ENCODE measurements around the gene SERINC5. TPM values are rescaled to one million over a fixed set of nuclear protein-coding genes. Genes with fewer than 3 reads are reported as not detected.

The SERINC5 gene
- total RNA-seq, 3 donors from 2014 or later (not counting 1 experiment from before 2014, with no cell fraction given): 6.8 to 18.9 (median 14.5) TPM

GRCh38 chr5:80070338-80071056, 185.4 kb downstream of the SERINC5 start:
- DNase-seq: no peak
- no peaks in the 10 kb centered on the region for H3K36me3 Mint-ChIP-seq
- Histone ChIP-seq H3K4me3 (ENCODE audit: low read length) (no peak overlapping the region), H3K27ac (ENCODE audit: low read length) (no peak overlapping the region), H3K9me3 (ENCODE audit: control insufficient read depth, insufficient read depth, low read length) (no peaks in the 10 kb centered on the region), H3K27me3 (ENCODE audit: control insufficient read depth, insufficient read depth, low read length) (no peaks in the 10 kb centered on the region), H3K36me3 (ENCODE audit: control insufficient read depth, insufficient read depth, low read length) (no peaks in the 10 kb centered on the region), H3K4me1 (ENCODE audit: control insufficient read depth, insufficient read depth, low read length) (peaks cover 9% of the 10 kb centered on the region)
- WGBS (ENCODE audit: insufficient coverage): 57% methylated on average over 10 of the region's 10 CpGs
- TF ChIP-seq CTCF (IDR thresholded peaks at IDR 0.05): no peak
- intact Hi-C loops (cut with micrococcal nuclease): no loop called here
- no peaks in the 10 kb centered on the region for H3K9me3 Mint-ChIP-seq
- peaks cover 0 to 8% of the 10 kb centered on the region in 2 donors for H3K27me3 Mint-ChIP-seq (ENCODE audit: low read depth in 2 of 2)
- peaks cover 4 to 10% of the 10 kb centered on the region in 2 donors for H3K4me1 Mint-ChIP-seq
- ATAC-seq: peak in 1 of 3 donors; percentile 20
- no peak overlapping the region for H3K4me3 Mint-ChIP-seq
- H3K27ac Mint-ChIP-seq: no peak overlapping the region

GRCh38 chr5:80069918-80070318, 185.9 kb downstream of the SERINC5 start:
- no peaks in the 10 kb centered on the region for H3K36me3 Mint-ChIP-seq
- H3K27ac Mint-ChIP-seq: no peak overlapping the region
- no peak overlapping the region for H3K4me3 ChIP-seq (ENCODE audit: low read length)
- no peaks in the 10 kb centered on the region for H3K36me3 ChIP-seq (ENCODE audit: control insufficient read depth, insufficient read depth, low read length)
- no peaks in the 10 kb centered on the region for H3K27me3 ChIP-seq (ENCODE audit: control insufficient read depth, insufficient read depth, low read length)
- H3K4me1 ChIP-seq (ENCODE audit: control insufficient read depth, insufficient read depth, low read length): peaks cover 9% of the 10 kb centered on the region
- no peak overlapping the region for H3K4me3 Mint-ChIP-seq
- DNase-seq (no peak), ATAC-seq (peak in 1 of 3 donors; percentile 32)
- H3K9me3 ChIP-seq (ENCODE audit: control insufficient read depth, insufficient read depth, low read length): no peaks in the 10 kb centered on the region
- TF ChIP-seq CTCF (IDR thresholded peaks at IDR 0.05): no peak
- no peak overlapping the region for H3K27ac ChIP-seq (ENCODE audit: low read length)
- peaks cover 4 to 10% of the 10 kb centered on the region in 2 donors for H3K4me1 Mint-ChIP-seq
- WGBS (ENCODE audit: insufficient coverage): 52% methylated on average over 3 of the region's 3 CpGs
- H3K9me3 Mint-ChIP-seq: no peaks in the 10 kb centered on the region
- intact Hi-C loops (cut with micrococcal nuclease): no loop called here
- peaks cover 0 to 8% of the 10 kb centered on the region in 2 donors for H3K27me3 Mint-ChIP-seq (ENCODE audit: low read depth in 2 of 2)

GRCh38 chr5:80069251-80069800, 186.5 kb downstream of the SERINC5 start:
- H3K4me1 Mint-ChIP-seq: peaks cover 4 to 10% of the 10 kb centered on the region in 2 donors
- 92% methylated on average over 4 of the region's 4 CpGs for WGBS (ENCODE audit: insufficient coverage)
- H3K27me3 Mint-ChIP-seq (ENCODE audit: low read depth in 2 of 2): peaks cover 0 to 10% of the 10 kb centered on the region in 2 donors
- TF ChIP-seq CTCF (IDR thresholded peaks at IDR 0.05): no peak
- intact Hi-C loops (cut with micrococcal nuclease): no loop called here
- DNase-seq: no peak
- no peaks in the 10 kb centered on the region for H3K9me3 Mint-ChIP-seq
- Histone ChIP-seq H3K9me3 (ENCODE audit: control insufficient read depth, insufficient read depth, low read length) (no peaks in the 10 kb centered on the region), H3K27me3 (ENCODE audit: control insufficient read depth, insufficient read depth, low read length) (no peaks in the 10 kb centered on the region), H3K4me1 (ENCODE audit: control insufficient read depth, insufficient read depth, low read length) (peaks cover 9% of the 10 kb centered on the region), H3K36me3 (ENCODE audit: control insufficient read depth, insufficient read depth, low read length) (no peaks in the 10 kb centered on the region), H3K27ac (ENCODE audit: low read length) (no peak overlapping the region), H3K4me3 (ENCODE audit: low read length) (no peak overlapping the region)
- H3K4me3 Mint-ChIP-seq: no peak overlapping the region
- no peak overlapping the region for H3K27ac Mint-ChIP-seq
- H3K36me3 Mint-ChIP-seq: no peaks in the 10 kb centered on the region
- no peak for ATAC-seq
